Caco-2 (cell line): ENCODE measurements around the gene ADCY7. TPM values are rescaled to one million over a fixed set of nuclear protein-coding genes. Genes with fewer than 3 reads are reported as not detected.

Experiments
- BruUV-seq: library from RNA; stranded (reverse); fragments of 400-500 nt; replicated peaks from 2 replicates; lab custom pipeline; 2021; lab: Mats Ljungman, UMichigan
- CTCF ChIA-PET: fragments of 300-600 bp; sonication (Branson Sonifier 250); formaldehyde crosslinking; loops from one replicate; lab custom pipeline; 2022; ENCODE audit warnings: antibody characterized with exemption; lab: Charles Lee
- POLR2A ChIA-PET: fragments of 300-600 bp; sonication (Branson Sonifier 250); formaldehyde crosslinking; loops from one replicate; lab custom pipeline; 2022; ENCODE audit warnings: antibody characterized with exemption; lab: Charles Lee
- DNase-seq, 2 experiments: peaks; one replicate each; pipeline versions ENCODE4 v3.0.0 to v3.0.0-alpha.2; 2020 to 2022
- H3K27me3 ChIP-seq: replicated peaks from 2 replicates; pipeline ENCODE4 v1.6.0; 2011; ENCODE audit warnings: low read length; ENCODE audit not compliant: control insufficient read depth, insufficient read depth
- H3K36me3 ChIP-seq: 2 replicates; pipeline ENCODE4 v1.5.1; 2011; ENCODE audit warnings: low read length; ENCODE audit not compliant: control insufficient read depth, insufficient read depth
- H3K4me1 ChIP-seq: fragments of 250-450 bp; sonication (Bioruptor Pico); 2 replicates; pipeline ENCODE4 v1.5.1; 2020; ENCODE audit warnings: mild to moderate bottlenecking
- H3K4me3 ChIP-seq: 2 replicates; pipeline ENCODE4 v1.5.1; 2011; ENCODE audit warnings: low read depth, mild to moderate bottlenecking, control low read depth, low read length
- H3K9me3 ChIP-seq: fragments of 250-450 bp; sonication (Bioruptor Pico); 2 replicates; pipeline ENCODE4 v1.5.1; 2020; ENCODE audit warnings: mild to moderate bottlenecking, moderate library complexity
- H3K27ac Mint-ChIP-seq: one replicate; pipeline ENCODE4 v1.8.0; 2022; ENCODE audit warnings: mixed read lengths; ENCODE audit not compliant: unreplicated experiment
- H3K27me3 Mint-ChIP-seq: one replicate; pipeline ENCODE4 v1.8.0; 2022; ENCODE audit warnings: mixed read lengths; ENCODE audit not compliant: insufficient read depth, unreplicated experiment
- H3K36me3 Mint-ChIP-seq: one replicate; pipeline ENCODE4 v1.8.0; 2022; ENCODE audit warnings: mild to moderate bottlenecking, mixed read lengths; ENCODE audit not compliant: insufficient read depth, unreplicated experiment
- H3K4me1 Mint-ChIP-seq: one replicate; pipeline ENCODE4 v1.8.0; 2022; ENCODE audit warnings: low read depth, mixed read lengths; ENCODE audit not compliant: unreplicated experiment
- H3K4me3 Mint-ChIP-seq: one replicate; pipeline ENCODE4 v1.8.0; 2022; ENCODE audit warnings: mild to moderate bottlenecking, moderate library complexity, mixed read lengths; ENCODE audit not compliant: unreplicated experiment
- H3K9me3 Mint-ChIP-seq: one replicate; pipeline ENCODE4 v1.8.0; 2022; ENCODE audit warnings: mixed read lengths; ENCODE audit not compliant: unreplicated experiment
- intact Hi-C: fragments of 100-400 bp; cut with micrococcal nuclease; formaldehyde crosslinking; loops from one replicate; pipeline ENCODE4 v1.10.0; 2022; ENCODE audit not compliant: unreplicated experiment
- total RNA-seq: library from RNA; stranded (reverse); gene quantifications from 2 replicates; pipeline ENCODE4 v1.2.3, GENCODE V29; 2022
- TF ChIP-seq, protein P1 (sequence below), 2 experiments: fragments of 200-600 bp in 1 of 2; IDR thresholded peaks; 1 replicate in 1 of 2; 2 replicates in 1 of 2; pipeline versions ENCODE4 v1.5.1 to v1.8.0; 2011 to 2022; ENCODE audit warnings: antibody characterized with exemption in 1 of 2, control low read depth in 1 of 2, inconsistent platforms in 1 of 2, low read depth in 1 of 2, low read length in 1 of 2, mild to moderate bottlenecking in 1 of 2, moderate library complexity in 1 of 2; ENCODE audit not compliant: insufficient read depth in 1 of 2, severe bottlenecking in 1 of 2, unreplicated experiment in 1 of 2

The ADCY7 gene
- total RNA-seq, 1 experiment from 2014 or later: 54.2 TPM

DNA sequence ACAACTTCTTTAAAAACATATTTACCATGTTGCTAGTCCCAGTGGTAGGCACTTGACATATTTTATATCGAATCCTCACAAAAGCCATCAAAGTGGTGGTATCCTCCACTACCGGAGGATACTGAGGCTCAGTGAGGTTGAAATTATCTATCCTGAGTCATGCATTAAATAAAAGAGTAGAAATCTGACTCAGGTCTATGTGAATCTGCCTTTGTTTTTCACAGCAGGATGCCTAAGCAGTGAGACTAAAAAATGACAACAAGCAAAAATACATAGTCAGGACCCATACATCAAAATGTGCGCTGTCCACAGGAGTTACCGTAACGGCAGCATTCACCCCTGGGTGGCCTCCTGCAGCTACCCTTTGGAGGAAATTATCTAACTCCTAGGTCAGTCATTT is 84.8 kb downstream of the ADCY7 start:
- BruUV-seq: no TSS peak
- POLR2A ChIA-PET: no interaction called here
- H3K36me3 Mint-ChIP-seq: peaks cover 95% of the 10 kb centered on the region

DNA sequence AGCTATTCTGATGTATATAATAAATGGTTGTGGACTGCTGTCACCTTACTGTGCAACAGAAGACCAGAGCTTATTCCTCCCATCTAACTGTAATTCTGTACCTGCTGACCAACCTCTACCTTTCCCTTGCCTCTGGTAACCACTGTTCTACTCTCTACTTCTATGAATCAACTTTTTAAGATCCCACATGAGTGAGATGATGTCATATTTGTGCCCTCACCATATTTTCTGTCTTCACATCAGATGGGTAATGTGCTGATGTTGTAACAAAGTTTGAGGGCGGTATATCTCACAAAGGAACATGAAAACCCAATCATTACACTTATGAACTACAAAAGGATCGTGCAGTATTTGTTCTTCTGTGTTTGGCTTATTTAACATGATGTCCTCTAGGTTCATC is 85.6 kb downstream of the ADCY7 start:
- Histone ChIP-seq H3K36me3 (no peaks in the 10 kb centered on the region; the same call in 1 of the 2 replicates), H3K27me3 (no peaks in the 10 kb centered on the region), H3K9me3 (peaks cover 10% of the 10 kb centered on the region), H3K4me1 (no peaks in the 10 kb centered on the region), H3K4me3 (no peak overlapping the region)
- no peak overlapping the region for H3K27ac Mint-ChIP-seq
- BruUV-seq: no TSS peak
- H3K4me3 Mint-ChIP-seq: no peak overlapping the region
- DNase-seq: no peak
- H3K36me3 Mint-ChIP-seq: peaks cover 91% of the 10 kb centered on the region
- TF ChIP-seq, protein P1, sequence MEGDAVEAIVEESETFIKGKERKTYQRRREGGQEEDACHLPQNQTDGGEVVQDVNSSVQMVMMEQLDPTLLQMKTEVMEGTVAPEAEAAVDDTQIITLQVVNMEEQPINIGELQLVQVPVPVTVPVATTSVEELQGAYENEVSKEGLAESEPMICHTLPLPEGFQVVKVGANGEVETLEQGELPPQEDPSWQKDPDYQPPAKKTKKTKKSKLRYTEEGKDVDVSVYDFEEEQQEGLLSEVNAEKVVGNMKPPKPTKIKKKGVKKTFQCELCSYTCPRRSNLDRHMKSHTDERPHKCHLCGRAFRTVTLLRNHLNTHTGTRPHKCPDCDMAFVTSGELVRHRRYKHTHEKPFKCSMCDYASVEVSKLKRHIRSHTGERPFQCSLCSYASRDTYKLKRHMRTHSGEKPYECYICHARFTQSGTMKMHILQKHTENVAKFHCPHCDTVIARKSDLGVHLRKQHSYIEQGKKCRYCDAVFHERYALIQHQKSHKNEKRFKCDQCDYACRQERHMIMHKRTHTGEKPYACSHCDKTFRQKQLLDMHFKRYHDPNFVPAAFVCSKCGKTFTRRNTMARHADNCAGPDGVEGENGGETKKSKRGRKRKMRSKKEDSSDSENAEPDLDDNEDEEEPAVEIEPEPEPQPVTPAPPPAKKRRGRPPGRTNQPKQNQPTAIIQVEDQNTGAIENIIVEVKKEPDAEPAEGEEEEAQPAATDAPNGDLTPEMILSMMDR (IDR thresholded peaks at IDR 0.05; ENCODE audit: insufficient read depth in 1 of 2, low read depth in 1 of 2, low read length in 1 of 2, severe bottlenecking in 1 of 2, unreplicated experiment in 1 of 2): no peak
- no peaks in the 10 kb centered on the region for H3K4me1 Mint-ChIP-seq
- ChIA-PET CTCF (no interaction called here), POLR2A (no interaction called here)
- peaks cover 20% of the 10 kb centered on the region for H3K9me3 Mint-ChIP-seq
- no peaks in the 10 kb centered on the region for H3K27me3 Mint-ChIP-seq
- intact Hi-C loops: no loop called here

More for the DNA sequence above, 84.8 kb downstream of the ADCY7 start:
- no peak for DNase-seq
- CTCF ChIA-PET: no interaction called here
- TF ChIP-seq, protein P1 (IDR thresholded peaks at IDR 0.05; ENCODE audit: insufficient read depth in 1 of 2, low read depth in 1 of 2, low read length in 1 of 2, severe bottlenecking in 1 of 2, unreplicated experiment in 1 of 2): no peak
- Mint-ChIP-seq H3K4me1 (no peaks in the 10 kb centered on the region), H3K27me3 (no peaks in the 10 kb centered on the region), H3K27ac (no peak overlapping the region), H3K4me3 (no peak overlapping the region), H3K9me3 (peaks cover 20% of the 10 kb centered on the region)
- intact Hi-C loops: no loop called here
- no peaks in the 10 kb centered on the region for H3K4me1 ChIP-seq
- H3K9me3 ChIP-seq: peaks cover 10% of the 10 kb centered on the region
- no peaks in the 10 kb centered on the region for H3K27me3 ChIP-seq
- H3K36me3 ChIP-seq: no peaks in the 10 kb centered on the region; the same call in 1 of the 2 replicates
- H3K4me3 ChIP-seq: no peak overlapping the region

DNA sequence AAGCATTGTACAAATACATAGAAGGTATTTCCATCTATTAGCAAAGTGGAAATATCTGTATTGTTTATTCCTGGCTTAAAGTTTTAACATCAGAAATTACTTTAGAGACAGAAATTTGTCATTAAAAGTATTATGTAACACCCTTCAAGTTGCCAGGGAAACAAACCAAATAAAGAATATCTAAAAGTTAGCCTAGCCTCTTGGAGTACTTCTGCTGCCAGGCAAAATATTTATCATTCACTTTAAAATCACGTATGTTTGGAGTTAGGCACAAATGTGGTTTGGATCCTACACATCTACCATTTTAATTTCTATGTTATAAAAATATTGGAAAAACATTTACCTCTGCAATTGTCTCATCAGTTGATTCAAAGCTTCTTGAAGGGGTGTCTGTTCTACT is 87.7 kb downstream of the ADCY7 start:
- peaks cover 84% of the 10 kb centered on the region for H3K36me3 Mint-ChIP-seq
- no peak overlapping the region for H3K4me3 Mint-ChIP-seq
- DNase-seq: no peak

More for the DNA sequence above, 87.7 kb downstream of the ADCY7 start:
- no TSS peak for BruUV-seq
- intact Hi-C loops: no loop called here
- Histone ChIP-seq H3K27me3 (no peaks in the 10 kb centered on the region), H3K4me1 (no peaks in the 10 kb centered on the region), H3K4me3 (no peak overlapping the region), H3K36me3 (peaks cover 2% of the 10 kb centered on the region), H3K9me3 (peaks cover 10% of the 10 kb centered on the region; the same call in 1 of the 2 replicates)
- TF ChIP-seq, protein P1 (IDR thresholded peaks at IDR 0.05; ENCODE audit: insufficient read depth in 1 of 2, low read depth in 1 of 2, low read length in 1 of 2, severe bottlenecking in 1 of 2, unreplicated experiment in 1 of 2): no peak
- no peak overlapping the region for H3K27ac Mint-ChIP-seq
- no peaks in the 10 kb centered on the region for H3K4me1 Mint-ChIP-seq
- H3K27me3 Mint-ChIP-seq: no peaks in the 10 kb centered on the region
- ChIA-PET POLR2A (no interaction called here), CTCF (interaction anchor here (1.1 to 1.6 kb wide), 7 partner anchors 13 to 452 kb away, joined by 4 to 12 read pairs (median 6); partner anchors contain the start of gene CNEP1R1)
- H3K9me3 Mint-ChIP-seq: peaks cover 17% of the 10 kb centered on the region
